Activated CD8-positive, alpha-beta memory T cell treated with anti-CD3 and anti-CD28 coated beads for 24 hours (primary cell): ENCODE results near the gene RUFY1.
"Not testable (repeated sequence)": the region's sequence is repeated elsewhere in the genome, so short reads cannot be mapped to it uniquely, and the experiment has no call there.

Source experiments
- DNase-seq: peaks from one replicate; pipeline ENCODE4 v3.0.0-alpha.2; 2020

RUFY1 gene

GRCh38 chr5:179623906-179624741 is 73.8 kb downstream of the RUFY1 start:
- DNase-seq: peak; percentile 84

- no peak for DNase-seq
These were observed 74.5 kb downstream of the RUFY1 start for GRCh38 chr5:179624841-179625271.

- DNase-seq: not testable (repeated sequence)
These were observed 83.4 kb downstream of the RUFY1 start for GRCh38 chr5:179633501-179634369.

GRCh38 chr5:179634370-179635172 is 84.2 kb downstream of the RUFY1 start:
- peak; percentile 74 for DNase-seq

- not testable (repeated sequence) for DNase-seq
These were observed 88.9 kb downstream of the RUFY1 start for GRCh38 chr5:179639296-179639695.

- DNase-seq: not testable (repeated sequence)
These were observed 91.4 kb downstream of the RUFY1 start for GRCh38 chr5:179641745-179642144.

GRCh38 chr5:179642626-179643025 is 92.3 kb downstream of the RUFY1 start:
- DNase-seq: not testable (repeated sequence)

- DNase-seq: not testable (repeated sequence)
These were observed 93.0 kb downstream of the RUFY1 start for GRCh38 chr5:179643141-179643920.

- DNase-seq: not testable (repeated sequence)
These were observed 94.4 kb downstream of the RUFY1 start for GRCh38 chr5:179644766-179645165.

- DNase-seq: no peak
These were observed 98.1 kb downstream of the RUFY1 start for GRCh38 chr5:179648410-179648809.

GRCh38 chr5:179649166-179649703 is 98.9 kb downstream of the RUFY1 start:
- not testable (repeated sequence) for DNase-seq

- DNase-seq: not testable (repeated sequence)
These were observed 99.9 kb downstream of the RUFY1 start for GRCh38 chr5:179650245-179650644.

GRCh38 chr5:179653135-179653534 is 102.8 kb downstream of the RUFY1 start:
- not testable (repeated sequence) for DNase-seq

- not testable (repeated sequence) for DNase-seq
These were observed 107.2 kb downstream of the RUFY1 start for GRCh38 chr5:179657302-179658178.

GRCh38 chr5:179658179-179658856 is 108.0 kb downstream of the RUFY1 start:
- peak; percentile 64 for DNase-seq
